ENCODE results near the gene MAGI2. TPM values are rescaled to one million over a fixed set of nuclear protein-coding genes. Genes with fewer than 3 reads are reported as not detected.

Gene MAGI2
- total RNA-seq, 2 donors from 2014 or later = 10.3 to 19.2 TPM

DNA sequence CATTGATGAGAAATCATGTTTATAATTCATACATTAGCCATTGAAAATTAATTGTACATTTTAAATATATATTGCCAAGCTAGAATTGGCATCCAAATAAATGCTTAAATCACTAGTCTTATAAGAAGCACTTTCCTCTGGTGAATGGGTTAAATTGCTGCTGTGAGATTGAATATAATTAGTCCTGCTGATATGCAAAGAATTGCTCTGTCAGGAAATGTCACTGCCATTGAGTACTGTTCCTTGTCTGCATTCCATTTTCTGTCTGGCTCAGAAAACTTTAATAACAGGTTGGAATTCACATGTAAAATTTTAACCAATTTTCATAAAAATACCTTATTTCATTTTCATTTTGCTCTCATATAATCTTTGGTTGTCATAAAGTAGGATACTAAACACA lies 589.1 kb downstream of the MAGI2 start:
- Mint-ChIP-seq H3K9me3 (peaks cover 12% of the 10 kb centered on the region), H3K27ac (no peak overlapping the region), H3K36me3 (ENCODE audit: low read depth) (peaks cover 2% of the 10 kb centered on the region), H3K27me3 (ENCODE audit: insufficient read depth) (no peaks in the 10 kb centered on the region), H3K4me1 (peaks cover 9% of the 10 kb centered on the region), H3K4me3 (no peak overlapping the region)
- no peak overlapping the region for H3K9ac ChIP-seq (ENCODE audit: extremely low read depth, low read length, poor library complexity, severe bottlenecking)
- DNase-seq = no peak
- TF ChIP-seq, protein P1, sequence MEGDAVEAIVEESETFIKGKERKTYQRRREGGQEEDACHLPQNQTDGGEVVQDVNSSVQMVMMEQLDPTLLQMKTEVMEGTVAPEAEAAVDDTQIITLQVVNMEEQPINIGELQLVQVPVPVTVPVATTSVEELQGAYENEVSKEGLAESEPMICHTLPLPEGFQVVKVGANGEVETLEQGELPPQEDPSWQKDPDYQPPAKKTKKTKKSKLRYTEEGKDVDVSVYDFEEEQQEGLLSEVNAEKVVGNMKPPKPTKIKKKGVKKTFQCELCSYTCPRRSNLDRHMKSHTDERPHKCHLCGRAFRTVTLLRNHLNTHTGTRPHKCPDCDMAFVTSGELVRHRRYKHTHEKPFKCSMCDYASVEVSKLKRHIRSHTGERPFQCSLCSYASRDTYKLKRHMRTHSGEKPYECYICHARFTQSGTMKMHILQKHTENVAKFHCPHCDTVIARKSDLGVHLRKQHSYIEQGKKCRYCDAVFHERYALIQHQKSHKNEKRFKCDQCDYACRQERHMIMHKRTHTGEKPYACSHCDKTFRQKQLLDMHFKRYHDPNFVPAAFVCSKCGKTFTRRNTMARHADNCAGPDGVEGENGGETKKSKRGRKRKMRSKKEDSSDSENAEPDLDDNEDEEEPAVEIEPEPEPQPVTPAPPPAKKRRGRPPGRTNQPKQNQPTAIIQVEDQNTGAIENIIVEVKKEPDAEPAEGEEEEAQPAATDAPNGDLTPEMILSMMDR (conservative IDR thresholded peaks at IDR 0.05) = no peak
- no peaks in the 10 kb centered on the region for H3K36me3 ChIP-seq (ENCODE audit: control insufficient read depth, insufficient read depth, low read length)
- no peaks in the 10 kb centered on the region for H3K9me3 ChIP-seq (ENCODE audit: control insufficient read depth, low read length)
- H3K4me1 ChIP-seq (ENCODE audit: control insufficient read depth, insufficient read depth, low read length) = peaks cover 10% of the 10 kb centered on the region
- H3K4me3 ChIP-seq (ENCODE audit: low read length) = no peak overlapping the region
- H3K27me3 ChIP-seq (ENCODE audit: control insufficient read depth, insufficient read depth, low read length, poor library complexity, severe bottlenecking) = no peaks in the 10 kb centered on the region
- peak overlapping the region; percentile 18 for H3K27ac ChIP-seq (ENCODE audit: low read depth, low read length)

DNA sequence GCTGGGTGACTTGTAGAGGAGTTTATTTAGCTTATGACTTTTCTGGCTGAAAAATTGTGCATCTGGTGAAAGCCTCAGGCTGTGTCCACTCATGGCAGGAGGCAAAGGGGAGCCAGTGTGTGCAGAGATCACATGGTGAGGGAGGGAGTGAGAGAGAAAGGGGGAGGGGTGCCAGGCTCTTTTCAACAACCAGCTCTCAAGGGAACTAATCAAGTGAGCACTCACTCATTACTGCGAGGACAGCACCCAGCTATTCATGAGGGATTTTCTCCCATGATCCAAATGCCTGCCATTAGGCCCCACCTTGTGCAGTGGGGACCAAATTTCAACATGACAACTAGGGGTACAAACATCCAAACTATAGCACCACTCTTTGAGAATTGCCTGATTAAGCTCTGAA lies 590.2 kb downstream of the MAGI2 start:
- H3K4me1 Mint-ChIP-seq = peaks cover 9% of the 10 kb centered on the region
- peak overlapping the region; percentile 48 for H3K4me3 ChIP-seq (ENCODE audit: low read length)
- H3K27ac ChIP-seq (ENCODE audit: low read depth, low read length) = peak overlapping the region; percentile 30
- DNase-seq = peak; percentile 38
- 71 to 80% methylated on average over 1 of the region's 1 CpG for whole genome bisulfite sequencing, 2 experiments (ENCODE audit: insufficient coverage in 1 of 2, insufficient read length in 1 of 2)
- H3K9ac ChIP-seq (ENCODE audit: extremely low read depth, low read length, poor library complexity, severe bottlenecking) = no peak overlapping the region
- H3K36me3 Mint-ChIP-seq (ENCODE audit: low read depth) = peaks cover 2% of the 10 kb centered on the region
- no peaks in the 10 kb centered on the region for H3K9me3 ChIP-seq (ENCODE audit: control insufficient read depth, low read length)
- H3K4me1 ChIP-seq (ENCODE audit: control insufficient read depth, insufficient read depth, low read length) = peaks cover 10% of the 10 kb centered on the region
- H3K4me3 Mint-ChIP-seq = no peak overlapping the region
- TF ChIP-seq, protein P1 (conservative IDR thresholded peaks at IDR 0.05) = no peak
- H3K27me3 ChIP-seq (ENCODE audit: control insufficient read depth, insufficient read depth, low read length, poor library complexity, severe bottlenecking) = no peaks in the 10 kb centered on the region
- H3K9me3 Mint-ChIP-seq = peaks cover 6% of the 10 kb centered on the region
- no peaks in the 10 kb centered on the region for H3K36me3 ChIP-seq (ENCODE audit: control insufficient read depth, insufficient read depth, low read length)
- peaks cover 2% of the 10 kb centered on the region for H3K27me3 Mint-ChIP-seq (ENCODE audit: insufficient read depth)
- H3K27ac Mint-ChIP-seq = peak overlapping the region; percentile 76

DNA sequence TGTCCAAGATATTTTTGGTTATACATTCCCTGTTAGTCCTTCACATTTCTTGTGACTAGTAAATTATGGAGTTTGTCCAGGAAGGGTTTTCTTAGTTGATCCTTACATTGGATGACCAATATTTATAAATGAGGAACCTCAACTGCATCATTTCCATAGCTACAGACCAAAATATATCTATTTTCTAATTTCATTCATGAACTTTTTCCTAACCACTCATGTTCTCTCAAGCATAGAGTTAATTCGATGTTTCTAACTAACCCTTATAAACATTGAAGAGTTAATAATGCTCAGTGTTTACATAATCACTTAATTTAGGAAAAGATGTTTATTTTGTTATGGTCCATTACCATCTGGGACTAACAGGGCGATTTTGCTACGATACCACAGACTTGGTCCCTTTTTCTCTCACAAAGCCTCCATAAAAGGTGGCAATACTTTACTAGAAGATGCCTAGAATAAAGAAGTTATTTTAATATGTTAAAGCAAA lies 591.0 kb downstream of the MAGI2 start:
- Histone ChIP-seq H3K27me3 (ENCODE audit: control insufficient read depth, insufficient read depth, low read length, poor library complexity, severe bottlenecking) (no peaks in the 10 kb centered on the region), H3K36me3 (ENCODE audit: control insufficient read depth, insufficient read depth, low read length) (no peaks in the 10 kb centered on the region), H3K27ac (ENCODE audit: low read depth, low read length) (no peak overlapping the region), H3K4me1 (ENCODE audit: control insufficient read depth, insufficient read depth, low read length) (peaks cover 10% of the 10 kb centered on the region), H3K4me3 (ENCODE audit: low read length) (no peak overlapping the region), H3K9me3 (ENCODE audit: control insufficient read depth, low read length) (no peaks in the 10 kb centered on the region), H3K9ac (ENCODE audit: extremely low read depth, low read length, poor library complexity, severe bottlenecking) (no peak overlapping the region)
- Mint-ChIP-seq H3K9me3 (peaks cover 6% of the 10 kb centered on the region), H3K27me3 (ENCODE audit: insufficient read depth) (peaks cover 2% of the 10 kb centered on the region), H3K4me3 (no peak overlapping the region), H3K27ac (no peak overlapping the region), H3K36me3 (ENCODE audit: low read depth) (peaks cover 2% of the 10 kb centered on the region), H3K4me1 (peaks cover 9% of the 10 kb centered on the region)
- no peak for DNase-seq
- TF ChIP-seq, protein P1 (conservative IDR thresholded peaks at IDR 0.05) = no peak
- 76% methylated on average over 3 of the region's 3 CpGs; no CpG with 5 or more reads in 1 of the 2 experiments for WGBS, 2 experiments (ENCODE audit: insufficient coverage in 1 of 2, insufficient read length in 1 of 2)
